GM18517 (cell line): ENCODE results near the gene CISD2.
"Not testable (repeated sequence)": the region's sequence is repeated elsewhere in the genome, so short reads cannot be mapped to it uniquely, and the experiment has no call there.

Experiments used
- ATAC-seq: cut with Tn5 transposase; IDR thresholded peaks from one replicate; pipeline ENCODE4 v1.9.1; 2021; ENCODE audit warnings: mild to moderate bottlenecking, moderate library complexity; ENCODE audit not compliant: unreplicated experiment

CISD2 gene

DNA sequence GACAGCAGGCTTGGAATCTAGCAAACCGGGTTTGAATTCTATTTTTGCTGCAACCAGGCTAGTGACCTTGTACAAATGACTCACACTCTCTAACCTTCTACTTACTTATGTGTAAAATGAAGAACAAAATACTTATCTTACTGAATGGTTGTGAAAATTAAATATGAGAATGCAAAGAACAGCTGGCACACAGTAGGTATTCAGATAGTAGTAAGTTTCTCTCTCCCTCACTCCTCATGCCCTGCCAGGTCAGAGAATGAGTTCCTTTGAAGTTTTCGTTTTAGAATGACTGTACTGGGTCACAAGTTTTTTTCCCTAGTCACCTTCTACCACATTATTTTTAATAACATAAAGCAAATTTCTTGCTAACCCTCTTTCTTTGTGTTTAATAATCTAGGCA, 33.0 kb downstream of the CISD2 start:
- ATAC-seq = no peak

- ATAC-seq = no peak
These were observed 50.1 kb downstream of the CISD2 start for GRCh38 chr4:102918859-102919258.

DNA sequence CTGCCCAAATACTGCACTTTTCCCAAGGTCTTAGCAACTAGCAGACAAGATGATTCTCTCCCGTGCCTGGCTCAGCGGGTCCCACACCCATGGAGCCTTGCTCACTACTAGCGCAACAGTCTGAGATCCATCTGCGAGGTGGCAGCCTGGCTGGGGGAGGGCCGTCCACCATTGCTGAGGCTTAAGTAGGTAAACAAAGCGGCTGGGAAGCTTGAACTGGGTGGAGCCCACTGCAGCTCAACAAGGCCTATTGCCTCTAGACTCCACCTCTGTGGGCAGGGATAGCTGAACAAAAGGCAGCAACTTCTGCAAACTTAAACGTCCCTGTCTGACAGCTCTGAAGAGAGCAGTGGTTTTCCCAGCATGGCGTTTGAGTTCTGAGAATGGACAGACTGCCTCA, 50.9 kb downstream of the CISD2 start:
- ATAC-seq = not testable (repeated sequence)

DNA sequence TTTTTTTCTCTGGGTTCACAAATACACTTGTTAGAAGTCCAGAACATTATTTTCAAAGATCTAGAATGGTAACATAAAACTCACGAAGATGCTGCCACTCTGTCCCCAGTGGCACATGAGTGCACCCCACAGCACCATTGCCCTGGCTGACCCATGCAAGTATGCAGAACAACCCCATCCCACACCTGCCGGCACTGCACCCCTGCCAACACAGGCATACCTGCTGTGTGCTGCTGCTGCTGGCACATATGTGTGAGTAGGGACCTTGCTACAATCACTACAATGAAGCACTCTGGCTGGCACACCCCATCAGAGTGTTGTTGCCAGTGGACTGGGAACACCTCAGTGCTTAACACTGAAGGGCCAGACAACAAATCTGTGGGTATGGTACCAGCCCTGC, 66.9 kb downstream of the CISD2 start:
- no peak for ATAC-seq

DNA sequence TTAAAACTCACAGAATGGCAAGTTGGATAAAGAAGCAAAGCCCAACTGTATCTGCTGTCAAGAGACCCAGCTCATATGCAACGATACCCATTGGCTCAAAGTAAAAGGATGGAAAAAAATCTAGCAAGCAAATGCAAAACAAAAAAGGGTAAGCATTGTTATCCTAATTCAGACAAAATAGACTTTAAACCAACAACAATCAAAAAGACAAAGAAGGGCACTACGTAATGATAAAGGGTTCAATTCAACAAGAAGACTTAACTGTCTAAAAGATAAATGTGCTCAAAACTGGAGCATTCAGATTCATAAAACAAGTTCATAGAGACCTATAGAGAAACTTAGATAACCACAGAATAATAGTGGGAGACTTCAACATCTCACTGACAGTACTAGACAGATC, 69.3 kb downstream of the CISD2 start:
- ATAC-seq = not testable (repeated sequence)
